ENCODE measurements around the gene OBP2B. TPM values are rescaled to one million over a fixed set of nuclear protein-coding genes. Genes with fewer than 3 reads are reported as not detected.

OBP2B gene
- polyA plus RNA-seq, 1 donor (not counting 4 experiments of a cell fraction or from before 2014, with no cell fraction given) = not detected

DNA sequence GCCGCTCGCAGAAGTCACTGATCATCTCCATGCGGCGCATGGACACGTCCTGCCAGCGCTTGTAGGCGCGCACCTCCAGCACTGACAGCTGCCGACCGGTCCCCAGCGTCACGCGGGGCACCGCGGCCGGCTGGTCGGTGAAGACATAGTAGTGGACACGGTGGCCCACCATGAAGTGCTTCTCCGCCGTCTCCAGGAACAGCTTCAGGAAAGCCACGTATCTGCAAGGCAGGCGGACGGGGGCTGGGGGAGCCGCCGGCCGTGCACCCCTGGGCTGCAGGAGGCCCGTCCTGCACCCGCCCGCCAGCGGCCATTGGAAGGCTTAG, 47.0 kb upstream of the OBP2B start:
- no peak for DNase-seq (ENCODE audit: low read depth, low spot score)
- Histone ChIP-seq H2AFZ (ENCODE audit: control insufficient read depth, low read length) (no peak overlapping the region), H3K79me2 (ENCODE audit: control insufficient read depth, insufficient read depth, low read length) (no peaks in the 10 kb centered on the region), H4K20me1 (ENCODE audit: control insufficient read depth, extremely low read depth, insufficient read depth, low read length) (no peaks in the 10 kb centered on the region), H3K9me3 (ENCODE audit: control insufficient read depth, low read depth, low read length) (no peaks in the 10 kb centered on the region), H3K9me1 (ENCODE audit: control insufficient read depth, extremely low read depth, insufficient read depth, low read length) (no peaks in the 10 kb centered on the region), H3K4me3 (ENCODE audit: control insufficient read depth in 2 of 3, extremely low read depth in 1 of 3, insufficient read depth in 2 of 3, low read depth in 1 of 3, low read length in 3 of 3) (no peak overlapping the region), H3K9ac (ENCODE audit: control insufficient read depth, extremely low read depth, insufficient read depth, low read length) (no peak overlapping the region), H3K27ac (ENCODE audit: control insufficient read depth, insufficient read depth, low read length) (no peak overlapping the region), H3K36me3 (ENCODE audit: control insufficient read depth in 2 of 2, extremely low read depth in 1 of 2, insufficient read depth in 2 of 2, low read length in 2 of 2) (no peaks in the 10 kb centered on the region), H3K27me3 (ENCODE audit: control insufficient read depth, extremely low read depth, insufficient read depth, low read length) (no peaks in the 10 kb centered on the region), H3K4me1 (ENCODE audit: control insufficient read depth, extremely low read depth, insufficient read depth, low read length) (peaks cover 7% of the 10 kb centered on the region), H3K4me2 (ENCODE audit: control insufficient read depth, extremely low read depth, insufficient read depth, low read depth, low read length) (no peak overlapping the region)
- TF ChIP-seq, protein P1, sequence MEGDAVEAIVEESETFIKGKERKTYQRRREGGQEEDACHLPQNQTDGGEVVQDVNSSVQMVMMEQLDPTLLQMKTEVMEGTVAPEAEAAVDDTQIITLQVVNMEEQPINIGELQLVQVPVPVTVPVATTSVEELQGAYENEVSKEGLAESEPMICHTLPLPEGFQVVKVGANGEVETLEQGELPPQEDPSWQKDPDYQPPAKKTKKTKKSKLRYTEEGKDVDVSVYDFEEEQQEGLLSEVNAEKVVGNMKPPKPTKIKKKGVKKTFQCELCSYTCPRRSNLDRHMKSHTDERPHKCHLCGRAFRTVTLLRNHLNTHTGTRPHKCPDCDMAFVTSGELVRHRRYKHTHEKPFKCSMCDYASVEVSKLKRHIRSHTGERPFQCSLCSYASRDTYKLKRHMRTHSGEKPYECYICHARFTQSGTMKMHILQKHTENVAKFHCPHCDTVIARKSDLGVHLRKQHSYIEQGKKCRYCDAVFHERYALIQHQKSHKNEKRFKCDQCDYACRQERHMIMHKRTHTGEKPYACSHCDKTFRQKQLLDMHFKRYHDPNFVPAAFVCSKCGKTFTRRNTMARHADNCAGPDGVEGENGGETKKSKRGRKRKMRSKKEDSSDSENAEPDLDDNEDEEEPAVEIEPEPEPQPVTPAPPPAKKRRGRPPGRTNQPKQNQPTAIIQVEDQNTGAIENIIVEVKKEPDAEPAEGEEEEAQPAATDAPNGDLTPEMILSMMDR (optimal IDR thresholded peaks at IDR 0.05 in 1 of 3, IDR thresholded peaks at IDR 0.05 in 1 of 3, conservative IDR thresholded peaks at IDR 0.05 in 1 of 3; ENCODE audit: extremely low read depth in 1 of 3, insufficient read depth in 2 of 3, low read length in 3 of 3) = no peak
- TF ChIP-seq EZH2 (IDR thresholded peaks at IDR 0.05; ENCODE audit: low read length) = no peak
- no peak for FAIRE-seq
- dilution Hi-C loops (cut with MboI; ENCODE audit: extremely low pct_ligation_motif_present, low sequenced_read_pairs) = no loop called here

DNA sequence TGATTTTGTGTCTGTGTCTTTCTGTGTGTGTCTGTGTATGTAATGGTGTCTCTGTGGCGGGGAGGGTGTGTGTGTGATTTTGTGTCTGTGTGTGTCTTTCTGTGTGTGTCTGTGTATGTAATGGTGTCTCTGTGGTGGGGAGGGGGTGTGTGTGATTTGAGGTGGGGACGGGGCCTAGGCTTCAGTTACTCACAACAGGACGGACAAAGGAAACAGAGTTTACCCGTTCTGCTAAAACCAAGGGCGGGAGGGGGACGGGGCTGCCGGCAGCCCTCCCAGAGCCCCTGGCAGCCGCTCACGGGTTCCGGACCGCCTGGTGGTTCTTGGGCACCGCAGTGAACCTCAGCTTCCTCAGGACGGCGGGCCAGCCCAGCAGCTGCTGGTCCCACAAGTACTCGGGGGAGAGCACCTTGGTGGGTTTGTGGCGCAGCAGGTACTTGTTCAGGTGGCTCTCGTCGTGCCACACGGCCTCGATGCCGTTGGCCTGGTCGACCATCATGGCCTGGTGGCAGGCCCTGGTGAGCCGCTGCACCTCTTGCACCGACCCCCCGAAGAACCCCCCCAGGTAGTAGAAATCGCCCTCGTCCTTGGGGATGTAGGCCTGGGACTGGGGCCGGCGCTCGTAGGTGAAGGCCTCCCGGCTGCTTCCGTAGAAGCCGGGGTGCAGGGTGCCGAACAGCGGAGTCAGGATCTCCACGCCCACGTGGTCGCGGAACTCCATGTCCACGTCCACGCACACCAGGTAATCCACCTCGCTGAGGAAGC, 46.5 kb upstream of the OBP2B start:
- no peak overlapping the region for H3K27ac ChIP-seq (ENCODE audit: control insufficient read depth, insufficient read depth, low read length)
- H3K4me3 ChIP-seq (ENCODE audit: control insufficient read depth in 2 of 3, extremely low read depth in 1 of 3, insufficient read depth in 2 of 3, low read depth in 1 of 3, low read length in 3 of 3) = no peak overlapping the region
- H4K20me1 ChIP-seq (ENCODE audit: control insufficient read depth, extremely low read depth, insufficient read depth, low read length) = no peaks in the 10 kb centered on the region
- dilution Hi-C loops (cut with MboI; ENCODE audit: extremely low pct_ligation_motif_present, low sequenced_read_pairs) = no loop called here
- no peaks in the 10 kb centered on the region for H3K9me3 ChIP-seq (ENCODE audit: control insufficient read depth, low read depth, low read length)
- H3K4me1 ChIP-seq (ENCODE audit: control insufficient read depth, extremely low read depth, insufficient read depth, low read length) = peaks cover 7% of the 10 kb centered on the region
- no peak for DNase-seq (ENCODE audit: low read depth, low spot score)
- H3K9ac ChIP-seq (ENCODE audit: control insufficient read depth, extremely low read depth, insufficient read depth, low read length) = no peak overlapping the region
- H3K27me3 ChIP-seq (ENCODE audit: control insufficient read depth, extremely low read depth, insufficient read depth, low read length) = no peaks in the 10 kb centered on the region
- H3K4me2 ChIP-seq (ENCODE audit: control insufficient read depth, extremely low read depth, insufficient read depth, low read depth, low read length) = no peak overlapping the region
- no peaks in the 10 kb centered on the region for H3K79me2 ChIP-seq (ENCODE audit: control insufficient read depth, insufficient read depth, low read length)
- no peak for FAIRE-seq
- H3K9me1 ChIP-seq (ENCODE audit: control insufficient read depth, extremely low read depth, insufficient read depth, low read length) = no peaks in the 10 kb centered on the region
- no peak overlapping the region for H2AFZ ChIP-seq (ENCODE audit: control insufficient read depth, low read length)
- H3K36me3 ChIP-seq (ENCODE audit: control insufficient read depth in 2 of 2, extremely low read depth in 1 of 2, insufficient read depth in 2 of 2, low read length in 2 of 2) = no peaks in the 10 kb centered on the region
- TF ChIP-seq, protein P1 (optimal IDR thresholded peaks at IDR 0.05 in 1 of 3, IDR thresholded peaks at IDR 0.05 in 1 of 3, conservative IDR thresholded peaks at IDR 0.05 in 1 of 3; ENCODE audit: extremely low read depth in 1 of 3, insufficient read depth in 2 of 3, low read length in 3 of 3) = no peak
- TF ChIP-seq EZH2 (IDR thresholded peaks at IDR 0.05; ENCODE audit: low read length) = no peak
